K562 (cell line): Measurements from ENCODE around the gene AMT. TPM values are rescaled to one million over a fixed set of nuclear protein-coding genes. Genes with fewer than 3 reads are reported as not detected.

ENCODE experiments used
- ATAC-seq: fragments of 200-7000 bp; cut with Tn5 transposase; 3 replicates; pipeline ENCODE4 v1.9.1; 2020; ENCODE audit warnings: moderate library complexity
- BruUV-seq: library from RNA; stranded (reverse); fragments of 400-500 nt; replicated peaks from 2 replicates; lab custom pipeline; 2021; lab: Mats Ljungman, UMichigan
- CTCF ChIA-PET: fragments of 300-600 bp; formaldehyde crosslinking; extraction: SDS; loops from one replicate; lab custom pipeline; 2021; ENCODE audit warnings: low intra/inter-chr PET ratio; lab: Yijun Ruan, JAX
- POLR2A ChIA-PET: fragments of 300-600, 350-650 bp; sonication (Branson Sonifier 250); formaldehyde crosslinking; extraction: SDS; loops from one replicate; lab custom pipeline; 2021; ENCODE audit warnings: antibody characterized with exemption, inconsistent platforms; lab: Yijun Ruan, JAX
- DNase-seq, 4 experiments: peaks; one replicate each; pipeline versions ENCODE4 v3.0.0 to v3.0.0-alpha.2; 2011 to 2018; ENCODE audit warnings: low spot score in 3 of 4, mixed read lengths in 3 of 4; ENCODE audit errors: extremely low read depth in 1 of 4
- FAIRE-seq: peaks from 2 replicates; lab custom pipeline; 2011; peaks lifted over from hg19 to GRCh38; lab: Jason Lieb, UNC
- H2AFZ ChIP-seq: 2 replicates; pipeline ENCODE4 v1.6.0; 2011; ENCODE audit warnings: low read depth, low read length, control low read depth, inconsistent platforms
- H3K27ac ChIP-seq: fragments of 200-600 bp; 3 replicates; pipeline ENCODE4 v1.8.0; 2011; ENCODE audit warnings: low read depth, mild to moderate bottlenecking, control low read depth, inconsistent platforms, low read length, moderate library complexity, mixed read lengths; ENCODE audit errors: extremely low read depth
- H3K27me3 ChIP-seq, 2 experiments: fragments of 300-600 bp in 1 of 2; 2 replicates in 1 of 2; 3 replicates in 1 of 2; pipeline versions ENCODE4 v1.6.0 to v1.8.0; 2011; ENCODE audit warnings: inconsistent platforms in 2 of 2, low read length in 2 of 2, mild to moderate bottlenecking in 1 of 2, mixed read lengths in 1 of 2, moderate library complexity in 1 of 2; ENCODE audit not compliant: control insufficient read depth in 2 of 2, insufficient read depth in 2 of 2
- H3K36me3 ChIP-seq: fragments of 300-600 bp; 3 replicates; pipeline ENCODE4 v1.8.0; 2011; ENCODE audit warnings: mild to moderate bottlenecking, low read length, inconsistent platforms; ENCODE audit not compliant: control insufficient read depth, insufficient read depth
- H3K4me1 ChIP-seq, 2 experiments: fragments of 200-600 bp in 1 of 2; replicated peaks in 1 of 2; 2 replicates in 1 of 2; 3 replicates in 1 of 2; pipeline versions ENCODE4 v1.5.1 to v1.8.0; 2011; ENCODE audit warnings: inconsistent platforms in 2 of 2, low read length in 2 of 2, mild to moderate bottlenecking in 1 of 2, mixed read lengths in 1 of 2, moderate library complexity in 1 of 2; ENCODE audit not compliant: control insufficient read depth in 2 of 2, insufficient read depth in 2 of 2
- H3K4me2 ChIP-seq: 2 replicates; pipeline ENCODE4 v1.6.1; 2011; ENCODE audit warnings: low read length, control low read depth, inconsistent platforms, mixed read lengths; ENCODE audit not compliant: insufficient read depth
- H3K4me3 ChIP-seq: fragments of 200-600 bp; sonication (generic), shearing (Covaris generic); 2 replicates; pipeline ENCODE4 v1.5.1; 2016; ENCODE audit warnings: control low read depth, inconsistent platforms
- H3K79me2 ChIP-seq: fragments of 200-600 bp; 3 replicates; pipeline ENCODE4 v1.8.0; 2011; ENCODE audit warnings: low read length, inconsistent platforms; ENCODE audit not compliant: control insufficient read depth, insufficient read depth
- H3K9ac ChIP-seq, 2 experiments: 2 replicates each; pipeline versions ENCODE4 v1.6.0 to v1.6.1; 2011; ENCODE audit warnings: low read depth in 2 of 2, low read length in 2 of 2, control low read depth in 1 of 2, inconsistent platforms in 1 of 2, mild to moderate bottlenecking in 1 of 2, mixed read lengths in 1 of 2; ENCODE audit not compliant: insufficient read depth in 1 of 2
- H3K9me1 ChIP-seq: one replicate; pipeline ENCODE4 v1.6.0; 2011; ENCODE audit warnings: inconsistent platforms, mild to moderate bottlenecking, low read length, moderate library complexity; ENCODE audit not compliant: control insufficient read depth, insufficient read depth
- H3K9me3 ChIP-seq: replicated peaks from 2 replicates; pipeline ENCODE4 v1.5.1; 2011; ENCODE audit warnings: low read depth, low read length, inconsistent platforms; ENCODE audit not compliant: control insufficient read depth, insufficient read depth
- H4K20me1 ChIP-seq: replicated peaks from 2 replicates; pipeline ENCODE4 v1.6.1; 2011; ENCODE audit warnings: low read length, inconsistent platforms, mixed read lengths; ENCODE audit not compliant: control insufficient read depth, insufficient read depth
- OTX1 ChIP-seq: fragments of 450-650 bp; formaldehyde crosslinking; IDR thresholded peaks from 2 replicates; pipeline ENCODE4 v1.4.0; 2022; ENCODE audit warnings: mild to moderate bottlenecking
- WGBS: fragments of 100-300 bp; shearing (Covaris generic); methylation state at CpG from one replicate; pipeline ENCODE4 v1.1.6; 2016; ENCODE audit warnings: low coverage, mixed read lengths; ENCODE audit not compliant: insufficient coverage; ENCODE audit errors: missing lambda C conversion rate; 5-methylcytosine and 5-hydroxymethylcytosine counted together
- in situ Hi-C: fragments of 300-500 bp; cut with MboI; formaldehyde crosslinking; loops from 4 replicates; pipeline ENCODE4 v1.15.0; 2018; ENCODE audit warnings: inconsistent platforms, mixed read lengths
- intact Hi-C: fragments of 100-400 bp; cut with micrococcal nuclease; formaldehyde crosslinking; loops from 2 replicates; pipeline ENCODE4 v1.14.2; 2022
- polyA plus RNA-seq, 8 experiments: library from polyadenylated mRNA; depleted of rRNA in 4 of 8; stranded (reverse) in 5 of 8; unstranded in 3 of 8; fragments of >200 nt; fragmentation: Nextera tagmentation in 2 of 8; fragmentation: Illumina TruSeq in 1 of 8; extraction: Ambion mirVana in 2 of 8; extraction: Trizol in 1 of 8; gene quantifications; 2 replicates each; pipeline versions ENCODE4 v1.2.1 to v1.2.3, GENCODE V29; 2011 to 2014; ENCODE audit warnings: inconsistent platforms in 1 of 8, missing spikeins in 1 of 8
- small RNA-seq: library from RNA; depleted of rRNA; stranded (forward); fragments of <200 nt; gene quantifications from one replicate; pipeline ENCODE3, GENCODE V24; 2014
- total RNA-seq, 7 experiments: library from RNA; depleted of rRNA in 6 of 7; stranded (reverse); fragments of >200 nt in 6 of 7; fragmentation: Illumina TruSeq in 2 of 7; extraction: Trizol in 2 of 7; gene quantifications; 2 replicates each; pipeline versions ENCODE4 v1.2.1 to v1.2.3, GENCODE V29; 2011 to 2021; ENCODE audit warnings: low replicate concordance in 1 of 7

AMT gene
- total and polyA plus RNA-seq, 9 of the 15 experiments (the other 6 are each of a cell fraction or from before 2014, with no cell fraction given): 0.14 to 2.1 (median 0.52) TPM

- CTCF ChIA-PET: no interaction called here
- POLR2A ChIA-PET: no interaction called here
- no peak overlapping the region for H3K4me3 ChIP-seq
These were observed 51.5 kb downstream of the AMT start for GRCh38 chr3:49370585-49371290.

More at GRCh38 chr3:49370585-49371290, 51.5 kb downstream of the AMT start:
- Histone ChIP-seq H3K27ac (no peak overlapping the region), H3K27me3 (no peaks in the 10 kb centered on the region), H3K4me1 (no peaks in the 10 kb centered on the region), H2AFZ (no peak overlapping the region), H3K9me1 (no peaks in the 10 kb centered on the region), H4K20me1 (peaks cover 5% of the 10 kb centered on the region; the same call in 1 of the 2 replicates), H3K36me3 (peaks cover 76% of the 10 kb centered on the region), H3K79me2 (peaks cover 44% of the 10 kb centered on the region), H3K9me3 (no peaks in the 10 kb centered on the region), H3K9ac (no peak overlapping the region), H3K4me2 (no peak overlapping the region)
- in situ Hi-C loops: no loop called here
- BruUV-seq: no TSS peak
- DNase-seq (no peak), ATAC-seq (no peak), FAIRE-seq (no peak)
- WGBS: 79% methylated on average over 6 of the region's 6 CpGs
- no peak for TF ChIP-seq OTX1 (CRISPR knock-in tag)
- intact Hi-C loops: no loop called here

Small RNAs within 50 kb of the gene (small RNA-seq; reads per million reads assigned to genes)
- 0.11 reads per million for gene RNA5SP130

Other genes starting within 250 kb of the AMT start
Only the 7 nearest of the 8 such genes appear.
- 11.8 and 22.1 TPM in 2 replicates for gene USP4, start 82.4 kb downstream of the AMT start, total RNA-seq (2014; rRNA removed)
- 21.3 and 21.7 TPM in 2 replicates for gene USP4, start 82.4 kb downstream of the AMT start, total RNA-seq (2014; rRNA removed; fragmentation: Illumina TruSeq; extraction: Trizol)
- 20.8 and 21.1 TPM in 2 replicates for gene USP4, start 82.4 kb downstream of the AMT start, total RNA-seq (2015; rRNA removed; fragmentation: Illumina TruSeq; extraction: Trizol)
- 26.7 and 29.5 TPM in 2 replicates for gene USP4, start 82.4 kb downstream of the AMT start, total RNA-seq (2021)
- 34.2 and 40.4 TPM in 2 replicates for gene USP4, start 82.4 kb downstream of the AMT start, polyA plus RNA-seq (2011; rRNA removed)
- 24.7 and 28.2 TPM in 2 replicates for gene USP4, start 82.4 kb downstream of the AMT start, polyA plus RNA-seq (2014; fragmentation: Illumina TruSeq; extraction: Trizol)
- gene USP4, start 82.4 kb downstream of the AMT start, polyA plus RNA-seq (2014; fragmentation: Nextera tagmentation; extraction: Ambion mirVana): 10 to 100 TPM; 15.4 to 22.9 TPM
- 20.4 and 26.1 TPM in 2 replicates for gene USP4, start 82.4 kb downstream of the AMT start, polyA plus RNA-seq (2014; rRNA removed)
- gene GPX1, start 64.1 kb downstream of the AMT start, total RNA-seq (2014; rRNA removed): 0.57 TPM in 1 of 2 replicates, not detected in the other
- not detected in 2 replicates for gene GPX1, start 64.1 kb downstream of the AMT start, total RNA-seq (2014; rRNA removed; fragmentation: Illumina TruSeq; extraction: Trizol)
- gene GPX1, start 64.1 kb downstream of the AMT start, total RNA-seq (2015; rRNA removed; fragmentation: Illumina TruSeq; extraction: Trizol): 0.25 TPM in 1 of 2 replicates, not detected in the other
- gene GPX1, start 64.1 kb downstream of the AMT start, total RNA-seq (2021): 1.3 and 1.6 TPM in 2 replicates
- gene GPX1, start 64.1 kb downstream of the AMT start, polyA plus RNA-seq (2011; rRNA removed): 0.08 TPM in 1 of 2 replicates, not detected in the other
- gene GPX1, start 64.1 kb downstream of the AMT start, polyA plus RNA-seq (2014; fragmentation: Illumina TruSeq; extraction: Trizol): not detected in 2 replicates
- under 1 TPM in 1 of 2 experiments, not detected in 1; 0.08 TPM for gene GPX1, start 64.1 kb downstream of the AMT start, polyA plus RNA-seq (2014; fragmentation: Nextera tagmentation; extraction: Ambion mirVana)
- gene GPX1, start 64.1 kb downstream of the AMT start, polyA plus RNA-seq (2014; rRNA removed): 0.09 and 0.16 TPM in 2 replicates
- 136 and 147 TPM in 2 replicates for gene RHOA, start 10.5 kb downstream of the AMT start, total RNA-seq (2014; rRNA removed)
- 214 and 232 TPM in 2 replicates for gene RHOA, start 10.5 kb downstream of the AMT start, total RNA-seq (2014; rRNA removed; fragmentation: Illumina TruSeq; extraction: Trizol)
- gene RHOA, start 10.5 kb downstream of the AMT start, total RNA-seq (2015; rRNA removed; fragmentation: Illumina TruSeq; extraction: Trizol): 229 and 236 TPM in 2 replicates
- 255 and 267 TPM in 2 replicates for gene RHOA, start 10.5 kb downstream of the AMT start, total RNA-seq (2021)
- 136 and 148 TPM in 2 replicates for gene RHOA, start 10.5 kb downstream of the AMT start, polyA plus RNA-seq (2011; rRNA removed)
- gene RHOA, start 10.5 kb downstream of the AMT start, polyA plus RNA-seq (2014; fragmentation: Illumina TruSeq; extraction: Trizol): 269 and 334 TPM in 2 replicates
- 100 to 1,000 TPM; 345 to 540 TPM for gene RHOA, start 10.5 kb downstream of the AMT start, polyA plus RNA-seq (2014; fragmentation: Nextera tagmentation; extraction: Ambion mirVana)
- 147 and 152 TPM in 2 replicates for gene RHOA, start 10.5 kb downstream of the AMT start, polyA plus RNA-seq (2014; rRNA removed)
- 6.5 and 8.0 TPM in 2 replicates for gene TCTA, start 10.1 kb downstream of the AMT start, total RNA-seq (2014; rRNA removed)
- 6.4 and 6.6 TPM in 2 replicates for gene TCTA, start 10.1 kb downstream of the AMT start, total RNA-seq (2014; rRNA removed; fragmentation: Illumina TruSeq; extraction: Trizol)
- gene TCTA, start 10.1 kb downstream of the AMT start, total RNA-seq (2015; rRNA removed; fragmentation: Illumina TruSeq; extraction: Trizol): 7.5 and 8.3 TPM in 2 replicates
- gene TCTA, start 10.1 kb downstream of the AMT start, total RNA-seq (2021): 7.7 and 8.2 TPM in 2 replicates
- gene TCTA, start 10.1 kb downstream of the AMT start, polyA plus RNA-seq (2011; rRNA removed): 9.3 and 11.7 TPM in 2 replicates
- 14.6 and 15.4 TPM in 2 replicates for gene TCTA, start 10.1 kb downstream of the AMT start, polyA plus RNA-seq (2014; fragmentation: Illumina TruSeq; extraction: Trizol)
- gene TCTA, start 10.1 kb downstream of the AMT start, polyA plus RNA-seq (2014; fragmentation: Nextera tagmentation; extraction: Ambion mirVana): 1 to 10 TPM; 4.0 to 4.2 TPM
- 8.8 and 9.5 TPM in 2 replicates for gene TCTA, start 10.1 kb downstream of the AMT start, polyA plus RNA-seq (2014; rRNA removed)
- gene NICN1, start 6.9 kb upstream of the AMT start, total RNA-seq (2014; rRNA removed): 1.9 and 4.7 TPM in 2 replicates
- gene NICN1, start 6.9 kb upstream of the AMT start, total RNA-seq (2014; rRNA removed; fragmentation: Illumina TruSeq; extraction: Trizol): 2.7 and 3.1 TPM in 2 replicates
- gene NICN1, start 6.9 kb upstream of the AMT start, total RNA-seq (2015; rRNA removed; fragmentation: Illumina TruSeq; extraction: Trizol): 3.7 and 4.2 TPM in 2 replicates
- gene NICN1, start 6.9 kb upstream of the AMT start, total RNA-seq (2021): 7.2 and 8.8 TPM in 2 replicates
- 5.9 and 12.4 TPM in 2 replicates for gene NICN1, start 6.9 kb upstream of the AMT start, polyA plus RNA-seq (2011; rRNA removed)
- gene NICN1, start 6.9 kb upstream of the AMT start, polyA plus RNA-seq (2014; fragmentation: Illumina TruSeq; extraction: Trizol): 5.7 and 7.4 TPM in 2 replicates
- 1 to 10 TPM; 6.0 to 7.0 TPM for gene NICN1, start 6.9 kb upstream of the AMT start, polyA plus RNA-seq (2014; fragmentation: Nextera tagmentation; extraction: Ambion mirVana)
- 4.1 and 6.4 TPM in 2 replicates for gene NICN1, start 6.9 kb upstream of the AMT start, polyA plus RNA-seq (2014; rRNA removed)
- 11.7 and 12.1 TPM in 2 replicates for gene DAG1, start 47.8 kb upstream of the AMT start, total RNA-seq (2014; rRNA removed)
- 5.3 and 6.1 TPM in 2 replicates for gene DAG1, start 47.8 kb upstream of the AMT start, total RNA-seq (2014; rRNA removed; fragmentation: Illumina TruSeq; extraction: Trizol)
- 8.2 and 9.2 TPM in 2 replicates for gene DAG1, start 47.8 kb upstream of the AMT start, total RNA-seq (2015; rRNA removed; fragmentation: Illumina TruSeq; extraction: Trizol)
- gene DAG1, start 47.8 kb upstream of the AMT start, total RNA-seq (2021): 19.3 and 19.6 TPM in 2 replicates
- gene DAG1, start 47.8 kb upstream of the AMT start, polyA plus RNA-seq (2011; rRNA removed): 6.7 and 8.5 TPM in 2 replicates
- gene DAG1, start 47.8 kb upstream of the AMT start, polyA plus RNA-seq (2014; fragmentation: Illumina TruSeq; extraction: Trizol): 12.5 and 13.7 TPM in 2 replicates
- gene DAG1, start 47.8 kb upstream of the AMT start, polyA plus RNA-seq (2014; fragmentation: Nextera tagmentation; extraction: Ambion mirVana): under 1 TPM; 0.29 to 0.39 TPM
- 8.4 and 9.5 TPM in 2 replicates for gene DAG1, start 47.8 kb upstream of the AMT start, polyA plus RNA-seq (2014; rRNA removed)
- gene BSN, start 132.0 kb upstream of the AMT start, total RNA-seq (2014; rRNA removed): 0.57 and 0.64 TPM in 2 replicates
- gene BSN, start 132.0 kb upstream of the AMT start, total RNA-seq (2014; rRNA removed; fragmentation: Illumina TruSeq; extraction: Trizol): 0.13 and 0.29 TPM in 2 replicates
- gene BSN, start 132.0 kb upstream of the AMT start, total RNA-seq (2015; rRNA removed; fragmentation: Illumina TruSeq; extraction: Trizol): 0.25 and 0.26 TPM in 2 replicates
- gene BSN, start 132.0 kb upstream of the AMT start, total RNA-seq (2021): 1.2 and 1.5 TPM in 2 replicates
- 0.05 and 0.10 TPM in 2 replicates for gene BSN, start 132.0 kb upstream of the AMT start, polyA plus RNA-seq (2011; rRNA removed)
- 0.39 and 0.62 TPM in 2 replicates for gene BSN, start 132.0 kb upstream of the AMT start, polyA plus RNA-seq (2014; fragmentation: Illumina TruSeq; extraction: Trizol)
- under 1 TPM; 0.03 to 0.06 TPM for gene BSN, start 132.0 kb upstream of the AMT start, polyA plus RNA-seq (2014; fragmentation: Nextera tagmentation; extraction: Ambion mirVana)
- gene BSN, start 132.0 kb upstream of the AMT start, polyA plus RNA-seq (2014; rRNA removed): 0.54 and 0.58 TPM in 2 replicates